HAP-1 (cell line): Measurements from ENCODE around the gene ETNK1.
"Not testable (repeated sequence)": the region's sequence is repeated elsewhere in the genome, so short reads cannot be mapped to it uniquely, and the experiment has no call there.

Experiments
- DNase-seq, 2 experiments: peaks; one replicate each; pipeline ENCODE4 v3.0.0-alpha.2; 2016 to 2020; ENCODE audit warnings: low spot score in 2 of 2
- H3K27me3 ChIP-seq: fragments of 250-450 bp; sonication (Bioruptor Pico); 2 replicates; pipeline ENCODE4 v1.5.1; 2020; ENCODE audit warnings: low read depth, mild to moderate bottlenecking, moderate library complexity
- H3K36me3 ChIP-seq: fragments of 250-450 bp; sonication (Bioruptor Pico); replicated peaks from 2 replicates; pipeline ENCODE4 v1.5.1; 2020; ENCODE audit warnings: mild to moderate bottlenecking
- H3K4me1 ChIP-seq: fragments of 250-450 bp; sonication (Bioruptor Pico); 2 replicates; pipeline ENCODE4 v1.5.1; 2020; ENCODE audit warnings: mild to moderate bottlenecking
- H3K4me3 ChIP-seq: fragments of 250-450 bp; sonication (Bioruptor Pico); 2 replicates; pipeline ENCODE4 v1.5.1; 2020; ENCODE audit warnings: mild to moderate bottlenecking, moderate library complexity
- H3K9me3 ChIP-seq: fragments of 250-450 bp; sonication (Bioruptor Pico); 2 replicates; pipeline ENCODE4 v1.5.1; 2020; ENCODE audit warnings: mild to moderate bottlenecking, moderate library complexity
- in situ Hi-C: fragments of 300-500 bp; cut with MboI; formaldehyde crosslinking; loops from 3 replicates; pipeline ENCODE4 v1.14.3; 2020; ENCODE audit warnings: low sequenced_read_pairs, inconsistent platforms, mixed read lengths

ETNK1 gene, protein sequence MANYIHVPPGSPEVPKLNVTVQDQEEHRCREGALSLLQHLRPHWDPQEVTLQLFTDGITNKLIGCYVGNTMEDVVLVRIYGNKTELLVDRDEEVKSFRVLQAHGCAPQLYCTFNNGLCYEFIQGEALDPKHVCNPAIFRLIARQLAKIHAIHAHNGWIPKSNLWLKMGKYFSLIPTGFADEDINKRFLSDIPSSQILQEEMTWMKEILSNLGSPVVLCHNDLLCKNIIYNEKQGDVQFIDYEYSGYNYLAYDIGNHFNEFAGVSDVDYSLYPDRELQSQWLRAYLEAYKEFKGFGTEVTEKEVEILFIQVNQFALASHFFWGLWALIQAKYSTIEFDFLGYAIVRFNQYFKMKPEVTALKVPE

DNA sequence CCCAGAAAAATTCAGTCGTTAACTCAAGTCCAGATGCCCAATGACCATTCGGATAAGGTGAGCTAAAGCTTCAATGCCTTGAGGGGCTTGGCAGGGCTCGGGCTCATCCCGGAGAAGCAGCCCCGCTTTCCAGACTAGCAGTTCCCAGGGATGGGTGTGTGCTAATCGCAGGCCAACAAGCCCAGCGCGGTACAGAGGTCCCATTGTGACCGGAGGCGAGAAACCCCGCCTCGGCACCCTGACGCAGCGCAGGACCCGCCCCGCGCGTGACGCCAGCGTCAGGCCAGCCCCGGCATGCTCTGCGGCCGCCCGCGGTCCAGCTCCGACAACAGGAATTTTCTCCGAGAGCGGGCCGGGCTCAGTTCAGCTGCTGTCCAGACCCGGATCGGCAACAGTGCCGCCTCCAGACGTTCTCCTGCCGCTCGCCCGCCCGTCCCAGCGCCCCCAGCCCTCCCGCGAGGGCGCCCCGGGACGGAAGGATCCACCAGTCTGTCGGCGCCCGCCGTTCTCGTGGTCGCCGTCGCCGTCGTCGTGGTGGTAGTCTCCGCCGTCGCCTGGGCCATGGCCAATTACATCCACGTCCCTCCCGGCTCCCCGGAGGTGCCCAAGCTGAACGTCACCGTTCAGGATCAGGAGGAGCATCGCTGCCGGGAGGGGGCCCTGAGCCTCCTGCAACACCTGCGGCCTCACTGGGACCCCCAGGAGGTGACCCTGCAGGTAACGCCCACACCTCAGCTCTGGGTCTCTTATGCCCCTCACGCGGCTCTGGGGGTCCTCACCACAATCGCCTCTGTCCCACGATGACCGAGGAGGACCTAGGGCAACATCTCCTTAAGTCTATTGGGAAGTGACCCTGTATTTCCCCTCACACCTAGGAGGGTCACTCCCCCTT, at the start of gene ETNK1:
ETNK1 (plus strand) TSS at position 302 of the 892 bp plus-strand sequence; CDS start at position 562, 260 bp downstream.
- DNase-seq, result peak; percentile 86 to 93
- peaks cover 6% of the 10 kb centered on the region for H3K36me3 ChIP-seq
- H3K4me1 ChIP-seq, result peaks cover 12% of the 10 kb centered on the region
- H3K9me3 ChIP-seq, result no peaks in the 10 kb centered on the region
- no peaks in the 10 kb centered on the region for H3K27me3 ChIP-seq
- in situ Hi-C loops, result loop anchor here (25.0 kb wide), 2 partner anchors 88 to 963 kb away; partner anchors contain the start of genes C2CD5 and LDHB
- peak within 1 kb of the TSS; percentile 71 for H3K4me3 ChIP-seq

- no peaks in the 10 kb centered on the region for H3K27me3 ChIP-seq
- 0 out of 2 replicates have a peak, but pooled peaks cover 2% of the 10 kb centered on the region for H3K4me1 ChIP-seq
- no peak overlapping the region for H3K4me3 ChIP-seq
- DNase-seq, result no peak
- no peaks in the 10 kb centered on the region for H3K36me3 ChIP-seq
- no peaks in the 10 kb centered on the region for H3K9me3 ChIP-seq
- in situ Hi-C loops, result no loop called here
Measured at GRCh38 chr12:22576065-22576464, 48.9 kb upstream of the ETNK1 start.

- DNase-seq, result no peak
- Histone ChIP-seq H3K36me3 (no peaks in the 10 kb centered on the region), H3K4me1 (0 out of 2 replicates have a peak, but pooled peaks cover 2% of the 10 kb centered on the region), H3K27me3 (no peaks in the 10 kb centered on the region), H3K9me3 (no peaks in the 10 kb centered on the region), H3K4me3 (no peak overlapping the region)
- in situ Hi-C loops, result no loop called here
Measured at GRCh38 chr12:22576473-22576872, 48.5 kb upstream of the ETNK1 start.

GRCh38 chr12:22577667-22578066, 47.3 kb upstream of the ETNK1 start:
- Histone ChIP-seq H3K4me1 (0 out of 2 replicates have a peak, but pooled peaks cover 2% of the 10 kb centered on the region), H3K27me3 (no peaks in the 10 kb centered on the region), H3K9me3 (no peaks in the 10 kb centered on the region), H3K4me3 (no peak overlapping the region), H3K36me3 (no peaks in the 10 kb centered on the region)
- no peak for DNase-seq
- in situ Hi-C loops, result no loop called here

- Histone ChIP-seq H3K27me3 (no peaks in the 10 kb centered on the region), H3K9me3 (no peaks in the 10 kb centered on the region), H3K4me3 (no peak overlapping the region), H3K4me1 (0 out of 2 replicates have a peak, but pooled peaks cover 2% of the 10 kb centered on the region), H3K36me3 (no peaks in the 10 kb centered on the region)
- in situ Hi-C loops, result no loop called here
- no peak for DNase-seq
Measured at GRCh38 chr12:22578328-22578727, 46.6 kb upstream of the ETNK1 start.

DNA sequence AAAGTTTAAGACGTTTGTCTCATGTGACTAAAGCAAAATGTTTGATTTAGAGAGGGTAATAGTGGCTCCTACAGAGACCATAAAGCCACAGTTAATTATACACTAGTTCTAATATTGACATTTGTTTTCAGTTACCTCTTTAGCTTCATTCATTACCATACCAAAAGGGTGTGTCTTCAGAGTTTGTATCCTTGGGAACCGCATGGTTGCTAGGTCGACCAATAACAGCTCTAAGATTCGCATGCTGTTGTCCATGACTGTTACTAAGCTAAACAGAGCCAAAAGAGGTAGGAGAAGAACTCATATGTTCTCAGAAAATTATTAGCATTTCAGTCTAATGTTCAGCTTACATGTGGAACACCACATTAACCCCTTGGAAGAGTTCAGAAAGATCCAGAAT, 36.2 kb upstream of the ETNK1 start:
- H3K9me3 ChIP-seq, result no peaks in the 10 kb centered on the region
- H3K36me3 ChIP-seq, result no peaks in the 10 kb centered on the region
- H3K4me1 ChIP-seq, result no peaks in the 10 kb centered on the region
- in situ Hi-C loops, result no loop called here
- no peak for DNase-seq
- no peak overlapping the region for H3K4me3 ChIP-seq
- H3K27me3 ChIP-seq, result no peaks in the 10 kb centered on the region

GRCh38 chr12:22593864-22594263, 31.1 kb upstream of the ETNK1 start:
- no peaks in the 10 kb centered on the region for H3K4me1 ChIP-seq
- DNase-seq, result no peak
- H3K4me3 ChIP-seq, result no peak overlapping the region
- H3K27me3 ChIP-seq, result no peaks in the 10 kb centered on the region
- in situ Hi-C loops, result no loop called here
- H3K9me3 ChIP-seq, result no peaks in the 10 kb centered on the region
- no peaks in the 10 kb centered on the region for H3K36me3 ChIP-seq

- H3K36me3 ChIP-seq, H3K4me3 ChIP-seq, DNase-seq, H3K9me3 ChIP-seq, H3K27me3 ChIP-seq, in situ Hi-C loops, H3K4me1 ChIP-seq: not testable (repeated sequence)
Measured at GRCh38 chr12:22597539-22597938, 27.4 kb upstream of the ETNK1 start.

DNA sequence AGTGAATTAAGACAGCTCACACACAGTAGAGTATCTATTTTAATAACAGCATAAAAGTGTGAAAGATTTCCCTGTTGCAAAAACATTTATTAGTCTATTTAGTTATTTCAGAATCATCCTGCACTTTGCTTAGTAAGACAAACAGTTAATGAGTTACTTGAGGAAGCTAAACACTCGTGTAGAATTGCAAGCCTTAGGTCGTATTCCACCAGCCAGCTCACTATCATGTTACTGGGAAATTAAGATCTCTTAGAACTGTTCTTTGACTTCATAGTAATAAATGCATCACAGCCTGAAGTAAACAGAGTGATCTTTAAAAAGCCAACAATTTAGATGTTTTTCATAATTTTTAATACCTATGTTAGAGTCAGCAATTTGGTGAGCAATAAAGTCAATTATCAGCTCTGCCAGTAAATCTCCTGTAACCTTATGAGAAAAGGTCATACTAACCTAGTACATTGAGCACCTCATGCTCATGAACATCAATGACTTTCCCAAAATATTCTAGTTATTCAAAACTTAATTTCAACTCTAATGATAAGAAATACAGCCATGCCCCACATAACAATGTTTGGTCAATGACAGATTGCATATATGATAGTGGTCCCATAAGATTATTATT, 26.7 kb upstream of the ETNK1 start:
- no peak overlapping the region for H3K4me3 ChIP-seq
- no peak for DNase-seq
- H3K4me1 ChIP-seq, result no peaks in the 10 kb centered on the region
- H3K9me3 ChIP-seq, result no peaks in the 10 kb centered on the region
- in situ Hi-C loops, result no loop called here
- no peaks in the 10 kb centered on the region for H3K36me3 ChIP-seq
- no peaks in the 10 kb centered on the region for H3K27me3 ChIP-seq

- in situ Hi-C loops, result no loop called here
Measured at GRCh38 chr12:22598763-22599161, 26.2 kb upstream of the ETNK1 start.

GRCh38 chr12:22600181-22600580, 24.8 kb upstream of the ETNK1 start:
- in situ Hi-C loops, result no loop called here
- H3K4me1 ChIP-seq, result no peaks in the 10 kb centered on the region
- no peak overlapping the region for H3K4me3 ChIP-seq
- H3K36me3 ChIP-seq, result no peaks in the 10 kb centered on the region
- DNase-seq, result no peak
- H3K9me3 ChIP-seq, result no peaks in the 10 kb centered on the region
- H3K27me3 ChIP-seq, result no peaks in the 10 kb centered on the region

More at GRCh38 chr12:22598763-22599161, 26.2 kb upstream of the ETNK1 start:
- Histone ChIP-seq H3K36me3 (no peaks in the 10 kb centered on the region), H3K4me1 (no peaks in the 10 kb centered on the region), H3K9me3 (no peaks in the 10 kb centered on the region), H3K27me3 (no peaks in the 10 kb centered on the region), H3K4me3 (no peak overlapping the region)
- DNase-seq, result no peak

DNA sequence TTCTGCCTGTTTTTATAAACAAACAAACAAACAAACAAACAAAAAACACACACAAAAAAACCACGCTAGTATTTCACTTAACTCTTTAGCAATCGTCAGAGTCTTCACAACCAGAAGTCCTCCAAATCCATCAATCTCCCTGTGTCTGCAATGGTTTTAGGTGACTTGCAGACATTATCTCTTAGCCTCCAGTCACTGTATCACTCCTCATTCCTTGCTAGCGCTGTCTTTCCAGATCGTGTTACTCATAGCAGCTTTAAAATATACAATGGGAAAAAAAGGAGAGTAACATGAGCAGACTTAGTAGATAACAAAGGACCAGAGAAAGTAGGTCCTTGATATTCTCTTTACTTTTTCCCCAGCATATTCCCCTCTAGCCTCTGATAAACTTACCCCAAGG, 15.5 kb upstream of the ETNK1 start:
- DNase-seq, result no peak
- Histone ChIP-seq H3K9me3 (peaks cover 4% of the 10 kb centered on the region; the same call in 1 of the 2 replicates), H3K36me3 (no peaks in the 10 kb centered on the region), H3K4me3 (no peak overlapping the region), H3K27me3 (no peaks in the 10 kb centered on the region), H3K4me1 (no peaks in the 10 kb centered on the region)
- in situ Hi-C loops, result no loop called here

GRCh38 chr12:22610131-22610530, 14.8 kb upstream of the ETNK1 start:
- H3K27me3 ChIP-seq, result no peaks in the 10 kb centered on the region
- in situ Hi-C loops, result no loop called here
- H3K4me3 ChIP-seq, result no peak overlapping the region
- peaks cover 7% of the 10 kb centered on the region; the same call in 1 of the 2 replicates for H3K9me3 ChIP-seq
- DNase-seq, result no peak
- H3K36me3 ChIP-seq, result no peaks in the 10 kb centered on the region
- no peaks in the 10 kb centered on the region for H3K4me1 ChIP-seq
